Measurements from ENCODE around the gene ABHD2.

- TF ChIP-seq, protein P1, sequence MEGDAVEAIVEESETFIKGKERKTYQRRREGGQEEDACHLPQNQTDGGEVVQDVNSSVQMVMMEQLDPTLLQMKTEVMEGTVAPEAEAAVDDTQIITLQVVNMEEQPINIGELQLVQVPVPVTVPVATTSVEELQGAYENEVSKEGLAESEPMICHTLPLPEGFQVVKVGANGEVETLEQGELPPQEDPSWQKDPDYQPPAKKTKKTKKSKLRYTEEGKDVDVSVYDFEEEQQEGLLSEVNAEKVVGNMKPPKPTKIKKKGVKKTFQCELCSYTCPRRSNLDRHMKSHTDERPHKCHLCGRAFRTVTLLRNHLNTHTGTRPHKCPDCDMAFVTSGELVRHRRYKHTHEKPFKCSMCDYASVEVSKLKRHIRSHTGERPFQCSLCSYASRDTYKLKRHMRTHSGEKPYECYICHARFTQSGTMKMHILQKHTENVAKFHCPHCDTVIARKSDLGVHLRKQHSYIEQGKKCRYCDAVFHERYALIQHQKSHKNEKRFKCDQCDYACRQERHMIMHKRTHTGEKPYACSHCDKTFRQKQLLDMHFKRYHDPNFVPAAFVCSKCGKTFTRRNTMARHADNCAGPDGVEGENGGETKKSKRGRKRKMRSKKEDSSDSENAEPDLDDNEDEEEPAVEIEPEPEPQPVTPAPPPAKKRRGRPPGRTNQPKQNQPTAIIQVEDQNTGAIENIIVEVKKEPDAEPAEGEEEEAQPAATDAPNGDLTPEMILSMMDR (IDR thresholded peaks at IDR 0.05; ENCODE audit: borderline replicate concordance, extremely low read depth, low read length, poor library complexity, severe bottlenecking), result no peak
- TF ChIP-seq EZH2 (IDR thresholded peaks at IDR 0.05; ENCODE audit: borderline replicate concordance, low read depth, low read length, severe bottlenecking), result no peak
Measured at GRCh38 chr15:89108835-89109234, 20.6 kb downstream of the ABHD2 start.

Data from DND-41 (cell line).